Stimulated activated CD4-positive, alpha-beta T cell treated with anti-CD3 and anti-CD28 coated beads, Interleukin-15, amount 100 ng/mL, for 48 hours (primary cell): ENCODE measurements around the gene KLHL21.
"Not testable (repeated sequence)": the region's sequence is repeated elsewhere in the genome, so short reads cannot be mapped to it uniquely, and the experiment has no call there.

ENCODE experiments used
- DNase-seq, 2 donors: peaks; one replicate each; pipeline ENCODE4 v3.0.0-alpha.2; 2020; ENCODE audit warnings: low read depth in 2 of 2

The KLHL21 gene

DNA sequence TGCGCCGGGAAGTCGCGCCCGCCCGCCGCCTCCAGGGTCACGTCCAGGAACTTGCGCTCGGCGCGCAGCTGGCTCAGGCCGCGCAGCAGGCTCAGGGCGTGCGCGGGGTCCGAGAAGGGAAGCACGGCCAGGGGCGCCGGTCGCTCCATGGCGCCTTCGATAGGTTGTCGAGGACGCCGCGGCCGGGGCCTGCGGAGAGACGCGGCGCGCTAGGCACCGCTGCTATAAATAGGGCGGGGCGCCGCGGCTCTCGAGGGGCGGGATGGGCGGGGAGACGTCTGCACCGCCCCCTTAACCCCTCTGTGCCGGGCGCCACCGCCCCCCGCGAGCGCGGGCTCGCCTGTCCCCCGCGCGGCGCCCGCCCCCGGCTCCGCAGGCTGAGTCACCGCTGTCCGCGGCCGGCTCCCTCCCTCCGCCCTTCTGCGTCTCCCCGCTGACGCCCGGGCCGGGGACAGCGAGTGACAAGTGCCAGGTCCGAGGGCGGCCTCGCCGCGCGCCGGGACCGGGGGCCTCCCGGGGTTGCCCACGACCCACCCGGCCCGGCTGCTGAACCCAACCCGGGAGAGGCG lies at the start of gene KLHL21:
TSS of gene KLHL21 (minus strand) at position 201 of the 569 bp plus-strand sequence. CDS start at position 149, 52 bp downstream.
- peak; percentile 78 to 82 for DNase-seq

DNA sequence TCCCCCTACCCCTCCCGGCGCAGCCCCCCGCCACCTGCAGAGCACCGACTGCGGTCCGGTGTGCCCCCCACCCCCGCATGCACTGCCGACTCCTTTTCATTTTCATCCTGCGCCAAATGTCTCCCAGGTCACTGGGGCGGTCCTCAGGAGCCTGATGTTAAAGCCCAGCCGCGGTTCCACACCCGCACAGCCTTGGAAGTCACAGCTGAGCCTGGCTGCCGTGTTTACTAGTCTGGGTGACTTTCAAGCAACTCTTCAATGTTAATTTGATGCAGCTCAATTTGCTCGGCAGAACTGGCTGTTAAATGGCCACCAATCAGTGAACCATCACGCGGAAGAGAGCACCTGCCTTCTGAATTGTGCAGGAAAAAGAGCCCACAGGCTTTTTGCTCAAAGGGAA lies 49.2 kb upstream of the KLHL21 start:
- DNase-seq = no peak

GRCh38 chr1:6648556-6648955 lies 45.9 kb upstream of the KLHL21 start:
- no peak for DNase-seq

- no peak for DNase-seq
These were observed 44.0 kb upstream of the KLHL21 start for GRCh38 chr1:6646499-6647148.

DNA sequence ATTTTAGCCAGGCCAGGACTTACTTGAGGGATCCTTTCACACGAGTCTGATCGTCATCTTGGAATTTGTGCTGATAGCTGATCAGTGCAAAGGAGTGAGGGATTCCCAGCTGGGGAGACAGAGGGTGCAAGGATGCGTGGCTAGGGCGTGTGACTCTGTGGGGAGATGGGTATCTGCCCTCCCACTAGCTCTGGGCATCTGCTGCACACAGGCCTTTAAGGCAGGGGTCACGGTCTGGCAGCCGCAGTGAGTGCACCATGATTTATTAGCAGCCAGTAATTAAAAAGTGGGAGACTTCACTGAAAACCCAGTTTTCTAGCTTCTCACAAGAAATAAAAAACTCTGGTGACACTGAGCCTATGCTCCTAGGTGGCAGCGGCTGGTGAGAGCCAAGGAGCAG lies 42.3 kb upstream of the KLHL21 start:
- no peak for DNase-seq

- not testable (repeated sequence) for DNase-seq
These were observed 38.2 kb upstream of the KLHL21 start for GRCh38 chr1:6640867-6641266.

- no peak for DNase-seq
These were observed 35.6 kb upstream of the KLHL21 start for GRCh38 chr1:6638226-6638625.

DNA sequence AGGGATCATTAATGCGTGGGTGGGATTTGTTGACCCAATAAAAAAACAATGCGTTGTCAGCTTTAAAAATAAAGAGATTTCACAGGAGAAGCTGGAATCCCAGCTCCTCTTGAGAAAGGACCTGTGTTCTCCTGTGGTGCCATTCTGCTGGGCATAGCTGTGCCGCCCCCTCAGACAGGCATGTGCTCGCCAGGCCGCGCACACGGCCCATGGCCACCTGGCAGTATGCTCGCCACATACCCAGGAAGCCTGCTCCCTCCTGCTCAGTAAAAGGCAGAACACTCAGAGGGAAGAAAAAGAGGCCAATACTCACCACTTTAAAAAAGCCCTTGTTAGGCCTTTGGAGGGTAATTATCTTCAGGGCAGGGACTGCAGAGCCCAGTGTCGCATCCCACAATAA lies 35.1 kb upstream of the KLHL21 start:
- DNase-seq = no peak

DNA sequence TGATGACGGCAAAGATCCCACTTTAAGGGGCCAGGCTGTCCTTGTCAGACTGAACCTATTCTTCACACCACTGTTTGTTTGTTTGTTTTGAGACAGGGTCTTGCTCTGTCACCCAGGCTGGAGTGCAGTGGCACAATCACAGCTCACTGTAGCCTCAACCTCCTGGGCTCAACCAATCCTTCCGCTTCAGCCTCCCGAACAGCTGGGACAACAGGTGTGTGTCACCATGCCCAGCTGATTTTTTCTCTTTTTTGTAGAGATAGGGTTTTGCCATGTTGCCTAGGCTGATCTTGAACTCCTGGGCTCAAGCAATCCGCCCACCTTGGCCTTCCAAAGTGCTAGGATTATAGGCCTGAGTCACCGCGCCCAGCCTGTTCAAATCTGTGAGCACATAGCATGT lies 34.1 kb upstream of the KLHL21 start:
- DNase-seq = not testable (repeated sequence)

DNA sequence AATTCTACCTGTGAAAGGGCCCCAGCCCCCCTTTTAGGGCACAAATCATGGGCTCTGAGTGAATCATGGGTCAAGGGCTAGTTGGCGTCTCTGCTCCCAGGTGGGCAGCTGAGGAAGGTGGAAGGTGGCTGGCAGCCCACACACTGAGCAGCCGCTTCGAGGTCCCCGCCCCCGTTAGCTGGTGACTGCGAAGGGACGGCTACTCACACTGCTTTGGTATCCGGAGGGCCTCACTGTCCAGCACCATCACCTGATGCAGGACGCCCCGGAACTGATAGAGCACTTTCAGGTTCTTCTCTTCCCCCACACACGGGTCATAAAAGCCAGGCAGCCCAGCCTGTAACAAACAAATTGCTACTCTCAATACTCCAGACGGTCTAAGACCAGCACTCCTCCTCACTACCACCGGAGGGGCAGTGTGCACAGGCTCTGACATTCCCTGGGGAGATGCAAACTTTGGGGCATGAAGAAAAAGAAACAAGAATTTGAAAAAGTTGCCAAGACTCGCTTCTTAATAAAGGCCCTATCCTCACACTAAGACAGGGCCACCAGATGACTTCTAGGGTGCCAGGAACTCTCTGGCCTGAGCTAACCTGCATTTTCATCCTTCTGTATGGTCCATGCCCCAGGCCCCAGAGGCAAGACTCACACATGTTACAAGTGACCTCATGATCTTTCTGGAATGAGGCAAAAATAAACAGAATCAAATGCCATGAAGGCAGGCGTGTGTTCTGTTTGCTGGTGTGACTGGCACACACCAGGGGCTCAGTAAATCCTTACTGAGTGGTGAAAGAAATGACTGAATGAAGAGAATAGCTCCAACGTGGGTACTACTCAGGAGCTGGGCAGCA lies 33.5 kb upstream of the KLHL21 start:
- DNase-seq = no peak

DNA sequence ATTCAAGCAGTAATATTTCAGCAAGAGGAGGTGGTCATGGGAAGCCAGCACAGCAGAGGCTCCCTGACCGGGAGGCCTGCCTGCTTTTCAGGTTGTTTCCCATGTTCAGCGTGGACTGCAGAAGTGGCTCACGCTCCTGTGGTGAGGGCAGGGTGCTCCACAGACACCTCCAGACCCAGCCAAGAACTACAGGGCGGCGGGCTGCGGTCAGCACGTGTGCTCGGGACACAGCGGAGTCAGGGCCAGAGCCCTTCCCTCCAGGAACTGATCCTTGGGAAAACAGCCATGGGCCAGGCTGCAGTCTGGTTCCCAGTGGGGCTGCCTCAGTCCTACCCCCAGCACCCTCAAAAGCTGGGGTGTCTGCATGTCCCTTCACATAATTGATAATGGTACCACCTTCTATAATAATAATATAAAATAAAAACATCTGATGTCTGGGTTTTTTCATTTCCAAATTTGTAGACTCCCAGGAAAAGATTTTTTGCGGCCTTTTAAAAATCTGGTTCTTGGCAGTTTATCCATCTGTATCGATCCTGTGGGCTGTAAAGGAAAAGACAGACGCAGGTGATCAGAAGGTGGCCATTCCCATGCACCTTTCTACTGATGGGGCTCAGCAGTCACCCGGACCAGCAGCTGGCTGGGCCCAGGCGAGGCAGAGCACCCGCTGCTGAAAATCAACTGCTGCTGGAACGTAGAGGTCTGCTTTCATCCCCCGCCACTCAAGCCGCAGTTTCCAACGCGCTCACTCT lies 32.7 kb upstream of the KLHL21 start:
- DNase-seq = no peak

GRCh38 chr1:6634371-6635052 lies 31.8 kb upstream of the KLHL21 start:
- DNase-seq = peak in 1 of 2 donors; percentile 39

DNA sequence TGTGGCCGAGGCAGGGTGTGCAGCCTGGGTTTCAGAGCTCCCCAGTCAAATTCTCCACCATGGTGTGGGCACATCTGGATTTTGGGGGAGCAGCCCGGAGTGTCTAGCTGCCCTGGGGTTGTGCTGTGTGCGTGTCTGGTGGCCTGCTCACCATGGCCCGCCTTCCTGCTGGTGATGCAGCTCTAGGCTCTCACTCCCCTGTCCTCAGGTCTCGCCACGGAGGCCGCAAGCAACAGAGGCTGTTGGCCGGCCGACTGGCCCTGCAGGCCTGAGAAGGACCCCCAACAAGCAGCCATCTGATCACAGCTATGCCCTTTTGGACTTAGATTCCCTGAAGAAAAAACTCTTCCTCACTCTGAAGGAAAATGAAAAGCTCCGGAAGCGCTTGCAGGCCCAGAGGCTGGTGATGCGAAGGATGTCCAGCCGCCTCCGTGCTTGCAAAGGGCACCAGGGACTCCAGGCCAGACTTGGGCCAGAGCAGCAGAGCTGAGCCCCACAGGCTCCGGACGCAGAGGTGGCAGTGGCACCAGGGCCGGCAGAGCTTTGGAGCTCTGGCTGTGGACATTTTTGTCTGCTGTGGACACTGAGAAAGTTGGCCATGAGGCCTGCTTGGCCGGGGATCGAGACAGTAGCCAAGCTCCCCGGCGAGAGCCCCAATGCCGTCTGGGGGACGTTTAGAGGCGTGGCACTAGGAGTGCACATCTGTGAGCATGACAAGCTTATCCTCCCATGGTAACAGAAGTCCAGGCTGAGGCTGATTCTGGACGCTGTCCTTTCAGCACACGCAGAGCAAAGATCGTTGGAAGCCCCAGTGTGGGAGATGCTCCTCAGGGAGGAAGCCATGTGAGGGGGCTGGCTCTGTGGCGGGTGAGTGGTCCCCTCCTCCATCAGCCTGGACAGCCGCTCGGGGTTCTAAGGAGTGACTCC lies 30.2 kb upstream of the KLHL21 start:
- DNase-seq = no peak

DNA sequence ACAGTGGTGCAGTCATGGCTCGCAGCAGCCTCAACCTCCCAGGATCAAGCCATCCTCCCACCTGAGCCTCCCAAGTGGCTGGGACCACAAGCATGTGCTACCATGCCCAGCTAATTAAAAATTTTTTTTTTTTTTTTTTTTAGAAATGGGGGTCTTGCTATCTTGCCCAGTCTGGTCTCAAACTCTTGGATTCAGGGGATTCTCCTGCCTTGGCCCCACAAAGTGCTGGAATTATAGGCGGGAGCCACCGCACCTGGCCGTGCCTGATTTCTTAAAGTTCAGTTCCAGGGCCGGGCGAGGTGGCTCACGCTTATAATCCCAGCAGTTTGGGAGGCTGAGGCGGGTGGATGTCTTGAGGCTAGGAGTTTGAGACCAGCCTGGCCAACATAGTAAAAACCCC lies 28.4 kb upstream of the KLHL21 start:
- no peak for DNase-seq

DNA sequence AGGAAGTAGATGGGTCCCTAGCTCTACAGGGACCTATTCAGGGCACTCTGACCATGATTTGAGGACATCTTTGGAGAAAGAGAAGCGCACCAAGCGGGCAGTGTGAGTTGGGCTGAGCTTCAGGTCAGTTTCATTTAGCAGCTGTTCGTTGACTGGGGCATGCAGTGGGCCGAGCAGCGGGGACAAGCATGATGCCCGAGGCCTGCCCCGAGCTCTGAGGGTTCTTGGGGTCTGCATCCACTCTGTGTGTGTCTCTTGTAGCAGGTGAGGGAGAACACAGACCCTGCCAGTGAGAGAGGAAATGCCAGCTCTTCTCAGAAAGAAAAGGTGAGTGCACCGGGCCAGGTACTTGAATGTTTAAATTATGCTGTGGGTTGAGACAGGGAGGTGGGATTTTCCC lies 27.4 kb upstream of the KLHL21 start:
- no peak for DNase-seq

DNA sequence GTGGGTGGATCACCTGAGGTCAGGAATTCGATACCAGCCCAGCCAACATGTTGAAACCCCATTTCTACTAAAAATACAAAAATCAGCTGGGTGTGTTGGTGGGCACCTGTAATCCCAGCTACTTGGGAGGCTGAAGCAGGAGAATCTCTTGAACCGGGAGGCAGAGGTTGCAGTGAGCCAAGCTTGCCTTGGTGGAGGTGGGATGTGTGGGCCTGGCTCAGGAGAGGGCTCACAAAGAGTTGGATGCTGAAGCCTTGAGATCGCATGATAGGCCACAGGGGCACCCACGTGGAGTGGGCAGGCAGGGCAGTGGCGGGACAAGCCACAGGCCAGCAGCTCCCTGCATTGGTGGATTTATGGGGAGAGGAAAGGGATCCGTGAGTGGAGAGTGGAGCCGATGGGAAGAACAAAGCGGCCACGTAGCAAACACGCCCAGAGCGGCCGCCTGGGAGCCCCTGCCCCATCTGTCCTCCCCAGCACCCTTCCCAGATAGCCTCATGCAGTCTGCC lies 26.4 kb upstream of the KLHL21 start:
- DNase-seq = no peak

DNA sequence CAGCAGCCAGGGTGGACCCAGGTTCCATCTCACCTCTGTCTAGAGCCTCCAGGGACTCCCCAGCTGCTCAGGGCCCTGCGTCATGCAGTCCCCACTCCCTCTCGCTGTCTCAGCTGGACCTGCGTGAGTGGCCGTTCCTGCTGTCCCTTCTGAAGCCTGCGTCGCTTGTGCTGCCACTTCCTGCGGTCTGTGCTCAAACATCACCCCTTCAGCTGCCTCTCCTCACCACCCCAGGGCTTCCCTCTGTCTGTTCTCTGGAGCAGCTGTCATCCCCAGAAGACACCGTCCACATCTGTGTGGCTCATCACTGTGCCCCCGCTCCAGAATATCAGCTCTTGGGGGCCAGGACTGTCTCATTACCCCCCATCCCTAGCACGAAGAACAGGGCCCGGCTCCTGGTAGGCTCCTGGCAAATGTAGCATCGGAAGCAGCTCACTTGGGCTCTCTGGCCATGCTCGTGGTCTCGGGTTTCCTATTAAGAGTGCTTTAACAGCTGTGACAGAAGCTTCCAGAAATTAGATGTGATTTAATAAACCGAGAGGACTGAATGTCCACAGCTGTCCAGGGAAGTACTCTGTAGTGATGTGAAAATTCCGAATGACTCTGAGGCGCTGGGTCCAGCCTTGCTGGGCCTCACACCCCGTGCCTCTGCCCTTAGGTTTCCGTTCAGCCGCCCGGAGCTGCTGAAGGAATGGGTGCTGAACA lies 25.3 kb upstream of the KLHL21 start:
- DNase-seq = no peak

DNA sequence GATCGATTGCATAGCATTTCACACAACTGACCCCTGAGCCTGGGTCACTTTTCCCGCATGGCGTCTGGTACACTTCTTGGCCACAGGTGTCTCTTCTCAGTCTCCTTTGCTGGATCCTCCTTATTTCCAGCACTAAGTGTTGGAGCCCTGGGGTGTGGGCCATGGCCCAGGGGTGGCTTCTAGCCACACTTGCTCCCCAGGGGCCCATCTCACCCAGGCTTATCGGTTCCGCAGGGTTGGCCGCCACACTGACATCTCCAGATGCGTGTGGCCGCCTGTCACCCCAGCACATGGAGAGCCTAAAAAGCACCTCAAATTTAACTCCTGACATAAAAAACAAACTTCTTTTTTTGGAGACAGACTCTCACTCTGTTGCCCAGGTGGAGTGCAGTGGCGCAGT lies 24.4 kb upstream of the KLHL21 start:
- DNase-seq = no peak

DNA sequence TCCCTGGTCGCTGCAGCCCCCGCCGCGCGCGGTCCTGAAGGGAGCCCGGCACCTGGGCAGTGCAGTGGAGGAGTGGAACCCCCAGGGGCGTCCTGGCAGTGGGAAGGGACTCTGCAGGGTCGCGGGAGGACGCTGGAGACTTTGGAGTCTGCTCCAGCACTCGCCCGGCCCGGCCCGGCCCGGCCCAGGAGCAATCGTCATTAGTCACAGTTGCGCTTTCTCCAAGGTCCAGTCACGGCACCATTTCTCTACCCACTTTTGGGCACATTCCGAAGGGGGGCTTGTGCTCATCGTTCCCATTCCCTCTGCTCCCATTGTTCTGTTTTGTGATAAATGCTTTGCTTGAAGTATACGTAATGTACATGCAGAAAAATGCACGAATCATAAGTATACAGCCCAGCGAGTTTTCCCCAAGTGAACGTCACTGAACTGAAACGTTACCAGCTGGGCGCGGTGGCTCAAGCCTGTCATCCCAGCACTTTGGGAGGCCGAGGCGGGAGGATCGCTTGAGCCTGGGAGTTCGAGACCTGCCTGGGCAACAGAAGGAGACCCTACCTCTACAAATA lies 23.0 kb upstream of the KLHL21 start:
- no peak for DNase-seq
